Tibial artery (tissue), 4 donors: ENCODE measurements around the gene GRIK3.

Experiments
- DNase-seq, 2 donors: peaks; one replicate each; pipeline ENCODE4 v3.0.0-alpha.2; 2019
- H3K27ac ChIP-seq, 2 donors: fragments of 200-600 bp; sonication (generic) in 1 of 2; 1 replicate in 1 of 2; 2 replicates in 1 of 2; pipeline ENCODE4 v1.5.1; 2018 to 2019; ENCODE audit warnings: mild to moderate bottlenecking in 1 of 2
- H3K27me3 ChIP-seq, 2 donors: fragments of 200-600 bp; sonication (generic) in 1 of 2; one replicate each; pipeline versions ENCODE4 v1.5.1 to v1.6.0; 2016 to 2019
- H3K36me3 ChIP-seq, 3 donors: fragments of 200-600 bp; sonication (generic) in 2 of 3; one replicate each; pipeline ENCODE4 v1.5.1; 2016 to 2019; ENCODE audit warnings: mild to moderate bottlenecking in 2 of 3
- H3K4me1 ChIP-seq, 4 donors: fragments of 200-600 bp; sonication (generic) in 2 of 4; 1 replicate in 3 of 4; 2 replicates in 1 of 4; pipeline ENCODE4 v1.5.1; 2016 to 2019
- H3K4me3 ChIP-seq, 2 donors: fragments of 200-600 bp; sonication (generic) in 1 of 2; 1 replicate in 1 of 2; 2 replicates in 1 of 2; pipeline ENCODE4 v1.5.1; 2018 to 2019; ENCODE audit warnings: mild to moderate bottlenecking in 2 of 2
- H3K9me3 ChIP-seq, 3 donors: fragments of 200-600 bp; sonication (generic) in 1 of 3; one replicate each; pipeline ENCODE4 v1.5.1; 2016 to 2019
- intact Hi-C: fragments of 100-400 bp; cut with DNase I; formaldehyde crosslinking; loops from one replicate; pipeline ENCODE4 v1.15.0; 2023; ENCODE audit warnings: low total_unique reads
- TF ChIP-seq, protein P1 (sequence below), 2 experiments: fragments of 200-600 bp in 1 of 2; fragments of 450-650 bp in 1 of 2; IDR thresholded peaks; one replicate each; pipeline ENCODE4 v1.5.1; 2017 to 2019; ENCODE audit warnings: antibody characterized with exemption in 2 of 2, mild to moderate bottlenecking in 1 of 2, moderate library complexity in 1 of 2

GRIK3 gene

DNA sequence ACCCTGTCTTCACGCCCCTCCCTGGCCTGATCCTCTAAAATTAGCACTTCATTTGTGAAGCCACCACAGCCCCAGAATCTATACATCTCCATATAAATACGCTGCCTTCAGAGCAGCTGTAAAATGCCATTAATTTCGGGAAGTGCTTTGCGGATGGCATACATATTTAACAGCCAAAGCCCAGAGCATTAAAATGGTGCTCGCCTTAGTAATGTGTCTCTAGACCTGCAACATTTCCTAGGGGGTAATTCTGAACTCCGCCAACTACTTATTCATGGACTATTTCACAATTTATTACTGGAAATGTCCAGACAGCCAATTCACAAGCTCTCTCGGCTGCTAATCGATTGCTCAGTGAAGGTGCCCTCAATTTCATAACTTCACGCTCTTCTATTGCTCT lies 189.4 kb downstream of the GRIK3 start:
- intact Hi-C loops: no loop called here
- Histone ChIP-seq H3K4me1 (no peaks in the 10 kb centered on the region), H3K4me3 (no peak overlapping the region), H3K36me3 (no peaks in the 10 kb centered on the region), H3K9me3 (no peaks in the 10 kb centered on the region), H3K27me3 (peaks cover 0 to 30% of the 10 kb centered on the region in 2 donors), H3K27ac (no peak overlapping the region)
- no peak for DNase-seq
- TF ChIP-seq, protein P1, sequence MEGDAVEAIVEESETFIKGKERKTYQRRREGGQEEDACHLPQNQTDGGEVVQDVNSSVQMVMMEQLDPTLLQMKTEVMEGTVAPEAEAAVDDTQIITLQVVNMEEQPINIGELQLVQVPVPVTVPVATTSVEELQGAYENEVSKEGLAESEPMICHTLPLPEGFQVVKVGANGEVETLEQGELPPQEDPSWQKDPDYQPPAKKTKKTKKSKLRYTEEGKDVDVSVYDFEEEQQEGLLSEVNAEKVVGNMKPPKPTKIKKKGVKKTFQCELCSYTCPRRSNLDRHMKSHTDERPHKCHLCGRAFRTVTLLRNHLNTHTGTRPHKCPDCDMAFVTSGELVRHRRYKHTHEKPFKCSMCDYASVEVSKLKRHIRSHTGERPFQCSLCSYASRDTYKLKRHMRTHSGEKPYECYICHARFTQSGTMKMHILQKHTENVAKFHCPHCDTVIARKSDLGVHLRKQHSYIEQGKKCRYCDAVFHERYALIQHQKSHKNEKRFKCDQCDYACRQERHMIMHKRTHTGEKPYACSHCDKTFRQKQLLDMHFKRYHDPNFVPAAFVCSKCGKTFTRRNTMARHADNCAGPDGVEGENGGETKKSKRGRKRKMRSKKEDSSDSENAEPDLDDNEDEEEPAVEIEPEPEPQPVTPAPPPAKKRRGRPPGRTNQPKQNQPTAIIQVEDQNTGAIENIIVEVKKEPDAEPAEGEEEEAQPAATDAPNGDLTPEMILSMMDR (IDR thresholded peaks at IDR 0.05): no peak

DNA sequence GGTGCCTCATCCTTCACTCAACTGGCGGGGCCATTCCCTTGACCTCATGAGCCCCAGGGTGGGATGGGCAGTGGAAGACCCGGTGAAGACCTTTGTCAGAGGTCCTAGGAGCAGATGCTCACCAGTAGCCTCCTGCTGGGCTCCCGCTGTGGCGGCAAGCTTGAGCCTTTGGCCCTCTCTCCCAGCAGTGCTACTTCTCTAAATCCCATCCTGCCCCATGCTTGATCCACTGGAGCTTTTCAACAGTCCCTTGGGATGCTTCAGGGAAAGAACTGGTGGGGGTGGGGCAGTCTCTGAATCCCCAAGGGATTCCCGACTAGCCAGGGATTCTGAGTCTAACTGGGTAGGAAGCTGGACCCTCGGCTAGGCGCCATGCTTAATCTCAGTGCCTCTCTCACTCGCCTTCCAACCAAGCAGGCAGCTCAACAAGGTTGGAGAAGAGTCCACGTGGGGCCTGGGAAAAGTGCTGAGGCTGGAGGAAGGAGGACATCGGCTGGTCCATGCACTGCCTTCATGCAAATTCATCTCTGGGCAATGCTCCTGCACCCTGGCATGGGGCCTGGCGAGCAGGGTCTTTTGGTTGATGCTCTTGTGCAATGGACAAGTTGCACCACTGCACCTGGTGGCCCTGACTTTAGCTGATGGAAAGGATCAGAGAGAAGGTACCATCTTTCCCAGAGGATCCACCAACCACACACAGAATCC lies 190.3 kb downstream of the GRIK3 start:
- intact Hi-C loops: no loop called here
- DNase-seq: no peak
- peaks cover 0 to 28% of the 10 kb centered on the region in 2 donors for H3K27me3 ChIP-seq
- H3K4me3 ChIP-seq: no peak overlapping the region
- no peaks in the 10 kb centered on the region for H3K36me3 ChIP-seq
- TF ChIP-seq, protein P1 (IDR thresholded peaks at IDR 0.05): no peak
- H3K9me3 ChIP-seq: no peaks in the 10 kb centered on the region
- no peaks in the 10 kb centered on the region for H3K4me1 ChIP-seq
- no peak overlapping the region for H3K27ac ChIP-seq

DNA sequence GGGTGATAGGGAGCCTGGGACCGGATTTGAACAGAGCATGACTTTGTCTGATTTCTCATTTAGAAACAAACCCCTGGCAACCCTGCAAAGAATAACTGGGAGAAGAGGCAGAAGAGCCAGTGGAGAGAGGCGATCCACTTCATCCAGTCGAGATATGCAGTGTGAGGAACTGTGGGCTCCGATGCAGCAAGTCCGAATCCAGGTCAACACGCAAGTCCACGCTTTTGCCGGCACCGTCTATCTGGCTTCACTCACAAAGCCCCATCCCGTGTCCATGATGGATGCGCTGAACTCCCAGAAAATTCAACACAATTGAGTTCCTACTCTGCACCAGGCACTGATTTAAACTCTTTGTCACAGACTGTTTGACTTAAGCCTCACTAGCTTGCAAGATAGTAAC lies 191.3 kb downstream of the GRIK3 start:
- H3K27me3 ChIP-seq: peaks cover 0 to 33% of the 10 kb centered on the region in 2 donors
- no peak overlapping the region for H3K4me3 ChIP-seq
- TF ChIP-seq, protein P1 (IDR thresholded peaks at IDR 0.05): no peak
- no peak for DNase-seq
- intact Hi-C loops: no loop called here
- no peaks in the 10 kb centered on the region for H3K4me1 ChIP-seq
- no peak overlapping the region for H3K27ac ChIP-seq
- H3K36me3 ChIP-seq: no peaks in the 10 kb centered on the region
- no peaks in the 10 kb centered on the region for H3K9me3 ChIP-seq

DNA sequence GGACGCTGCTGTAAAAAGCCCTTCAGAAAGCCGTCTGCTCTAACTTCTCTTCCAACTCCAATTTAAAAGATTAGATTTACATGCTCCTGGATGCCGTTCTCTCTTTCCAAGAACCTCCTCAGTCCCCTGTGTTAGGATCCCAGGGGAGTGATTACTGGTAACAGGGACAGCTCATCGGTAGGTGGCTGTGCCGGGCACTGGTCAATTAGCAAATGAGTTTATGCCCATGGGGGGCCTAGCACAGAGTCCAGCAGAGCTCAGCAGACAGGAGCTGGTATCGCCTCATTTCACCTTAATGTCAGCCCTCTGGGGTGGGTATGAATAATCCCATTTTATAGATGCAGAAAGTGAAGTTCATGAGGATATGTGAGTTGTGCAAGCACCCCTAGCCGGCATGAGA lies 191.9 kb downstream of the GRIK3 start:
- peaks cover 0 to 39% of the 10 kb centered on the region in 2 donors for H3K27me3 ChIP-seq
- intact Hi-C loops: no loop called here
- no peak for DNase-seq
- H3K27ac ChIP-seq: no peak overlapping the region
- no peaks in the 10 kb centered on the region for H3K4me1 ChIP-seq
- TF ChIP-seq, protein P1 (IDR thresholded peaks at IDR 0.05): no peak
- H3K36me3 ChIP-seq: no peaks in the 10 kb centered on the region
- H3K9me3 ChIP-seq: no peaks in the 10 kb centered on the region
- no peak overlapping the region for H3K4me3 ChIP-seq

DNA sequence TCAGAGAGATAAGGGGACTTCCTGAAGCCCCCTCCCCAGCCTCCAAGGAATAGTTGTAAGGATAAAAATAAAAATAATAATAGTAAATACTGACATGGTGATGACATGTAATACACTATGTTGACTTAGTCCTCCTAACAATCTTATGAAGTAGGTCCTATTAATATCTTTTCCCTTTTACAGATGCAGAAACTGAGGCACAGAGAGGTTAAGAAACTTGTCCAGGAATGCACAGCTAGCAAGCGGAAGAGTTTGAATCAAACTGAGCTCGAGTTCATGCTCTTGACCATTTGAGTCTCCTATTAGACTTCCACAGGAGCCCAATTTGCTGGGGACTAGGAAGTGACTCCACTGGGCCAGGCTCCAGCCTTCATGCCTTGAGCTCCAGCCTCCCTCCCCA lies 194.8 kb downstream of the GRIK3 start:
- intact Hi-C loops: no loop called here
- H3K27ac ChIP-seq: no peak overlapping the region
- H3K4me1 ChIP-seq: no peaks in the 10 kb centered on the region
- H3K27me3 ChIP-seq: peaks cover 0 to 52% of the 10 kb centered on the region in 2 donors
- TF ChIP-seq, protein P1 (IDR thresholded peaks at IDR 0.05): no peak
- H3K36me3 ChIP-seq: no peaks in the 10 kb centered on the region
- H3K9me3 ChIP-seq: no peaks in the 10 kb centered on the region
- no peak for DNase-seq
- no peak overlapping the region for H3K4me3 ChIP-seq
